ENCODE measurements around the gene C17orf75.

Gene C17orf75

GRCh38 chr17:32385121-32385520 is 43.1 kb upstream of the C17orf75 start:
- peaks cover 29% of the 10 kb centered on the region for H3K36me3 ChIP-seq (ENCODE audit: low read depth)

GRCh38 chr17:32383926-32384434 is 42.0 kb upstream of the C17orf75 start:
- no peak for TF ChIP-seq CTCF (IDR thresholded peaks at IDR 0.05; ENCODE audit: poor library complexity, severe bottlenecking)
- DNase-seq (ENCODE audit: low spot score) (no peak), ATAC-seq (ENCODE audit: low read depth) (0 out of 3 replicates have a peak, but pooled peaks have one; percentile 11)
- Histone ChIP-seq H3K27ac (ENCODE audit: poor library complexity, severe bottlenecking) (no peak overlapping the region), H3K9me3 (ENCODE audit: severe bottlenecking) (no peaks in the 10 kb centered on the region), H3K4me1 (ENCODE audit: insufficient read depth, poor library complexity, severe bottlenecking) (no peaks in the 10 kb centered on the region), H3K27me3 (ENCODE audit: insufficient read depth, poor library complexity, severe bottlenecking) (no peaks in the 10 kb centered on the region), H3K36me3 (ENCODE audit: low read depth) (peaks cover 38% of the 10 kb centered on the region), H3K4me3 (ENCODE audit: severe bottlenecking) (no peak overlapping the region)

More at GRCh38 chr17:32385121-32385520, 43.1 kb upstream of the C17orf75 start:
- ATAC-seq (ENCODE audit: low read depth) (no peak), DNase-seq (ENCODE audit: low spot score) (no peak)
- Histone ChIP-seq H3K4me1 (ENCODE audit: insufficient read depth, poor library complexity, severe bottlenecking) (no peaks in the 10 kb centered on the region), H3K27ac (ENCODE audit: poor library complexity, severe bottlenecking) (no peak overlapping the region), H3K4me3 (ENCODE audit: severe bottlenecking) (no peak overlapping the region), H3K27me3 (ENCODE audit: insufficient read depth, poor library complexity, severe bottlenecking) (no peaks in the 10 kb centered on the region), H3K9me3 (ENCODE audit: severe bottlenecking) (no peaks in the 10 kb centered on the region)
- TF ChIP-seq CTCF (IDR thresholded peaks at IDR 0.05; ENCODE audit: poor library complexity, severe bottlenecking), result no peak

- H3K36me3 ChIP-seq (ENCODE audit: low read depth), result peaks cover 46% of the 10 kb centered on the region
- H3K27ac ChIP-seq (ENCODE audit: poor library complexity, severe bottlenecking), result no peak overlapping the region
- H3K27me3 ChIP-seq (ENCODE audit: insufficient read depth, poor library complexity, severe bottlenecking), result no peaks in the 10 kb centered on the region
- no peak for ATAC-seq (ENCODE audit: low read depth)
- no peak for DNase-seq (ENCODE audit: low spot score)
- no peaks in the 10 kb centered on the region for H3K4me1 ChIP-seq (ENCODE audit: insufficient read depth, poor library complexity, severe bottlenecking)
- no peaks in the 10 kb centered on the region for H3K9me3 ChIP-seq (ENCODE audit: severe bottlenecking)
- no peak overlapping the region for H3K4me3 ChIP-seq (ENCODE audit: severe bottlenecking)
- TF ChIP-seq CTCF (IDR thresholded peaks at IDR 0.05; ENCODE audit: poor library complexity, severe bottlenecking), result no peak
Measured at GRCh38 chr17:32382526-32383223, 40.7 kb upstream of the C17orf75 start.

GRCh38 chr17:32370426-32370825 is 28.5 kb upstream of the C17orf75 start:
- ATAC-seq (ENCODE audit: low read depth) (no peak), DNase-seq (ENCODE audit: low spot score) (no peak)
- Histone ChIP-seq H3K36me3 (ENCODE audit: low read depth) (peaks cover 96% of the 10 kb centered on the region), H3K27me3 (ENCODE audit: insufficient read depth, poor library complexity, severe bottlenecking) (no peaks in the 10 kb centered on the region), H3K9me3 (ENCODE audit: severe bottlenecking) (no peaks in the 10 kb centered on the region), H3K4me3 (ENCODE audit: severe bottlenecking) (no peak overlapping the region), H3K27ac (ENCODE audit: poor library complexity, severe bottlenecking) (no peak overlapping the region), H3K4me1 (ENCODE audit: insufficient read depth, poor library complexity, severe bottlenecking) (peaks cover 4% of the 10 kb centered on the region)
- no peak for TF ChIP-seq CTCF (IDR thresholded peaks at IDR 0.05; ENCODE audit: poor library complexity, severe bottlenecking)

GRCh38 chr17:32361270-32361669 is 19.3 kb upstream of the C17orf75 start:
- ATAC-seq (ENCODE audit: low read depth) (no peak), DNase-seq (ENCODE audit: low spot score) (no peak)
- H3K27me3 ChIP-seq (ENCODE audit: insufficient read depth, poor library complexity, severe bottlenecking), result no peaks in the 10 kb centered on the region
- peaks cover 98% of the 10 kb centered on the region for H3K36me3 ChIP-seq (ENCODE audit: low read depth)
- H3K4me1 ChIP-seq (ENCODE audit: insufficient read depth, poor library complexity, severe bottlenecking), result peaks cover 3% of the 10 kb centered on the region
- TF ChIP-seq CTCF (IDR thresholded peaks at IDR 0.05; ENCODE audit: poor library complexity, severe bottlenecking), result no peak
- H3K9me3 ChIP-seq (ENCODE audit: severe bottlenecking), result no peaks in the 10 kb centered on the region
- no peak overlapping the region for H3K27ac ChIP-seq (ENCODE audit: poor library complexity, severe bottlenecking)
- H3K4me3 ChIP-seq (ENCODE audit: severe bottlenecking), result no peak overlapping the region

Data from RWPE2 (cell line).